ENCODE measurements around the gene PRR5L.

PRR5L gene

DNA sequence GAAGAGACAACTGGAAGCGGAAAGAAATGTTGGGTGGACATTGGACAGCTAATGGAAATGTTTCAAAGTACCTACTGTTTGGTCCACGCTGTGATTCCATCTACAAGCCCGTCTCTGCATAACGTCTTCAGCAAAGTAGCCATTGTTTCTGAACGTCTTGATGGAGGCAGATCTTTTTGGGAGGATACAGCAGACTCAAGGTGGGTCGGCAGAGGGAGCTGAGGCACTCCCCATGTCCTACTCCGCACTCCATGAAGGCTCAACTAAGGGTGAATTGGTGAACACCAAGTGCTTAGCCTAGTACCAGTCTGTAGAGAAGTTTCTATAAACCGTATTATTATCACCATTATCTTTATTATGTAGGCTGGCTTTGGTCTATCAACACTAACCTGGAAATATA lies 45.8 kb downstream of the PRR5L start:
- no peak overlapping the region for H3K27ac ChIP-seq (ENCODE audit: low read depth, low read length)
- no peaks in the 10 kb centered on the region for H3K36me3 ChIP-seq (ENCODE audit: control insufficient read depth, low read length)
- no peaks in the 10 kb centered on the region for H3F3A ChIP-seq (ENCODE audit: control insufficient read depth, insufficient read depth)
- H3K4me3 ChIP-seq (ENCODE audit: low read length), result no peak overlapping the region
- H3K4me1 ChIP-seq (ENCODE audit: control insufficient read depth, low read length), result no peaks in the 10 kb centered on the region
- H3K27me3 ChIP-seq (ENCODE audit: control insufficient read depth, low read length), result no peaks in the 10 kb centered on the region
- H3K79me2 ChIP-seq (ENCODE audit: control insufficient read depth, low read length), result no peaks in the 10 kb centered on the region
- no peaks in the 10 kb centered on the region for H3K9me3 ChIP-seq (ENCODE audit: control insufficient read depth, insufficient read depth, low read length)
- TF ChIP-seq, protein P1, sequence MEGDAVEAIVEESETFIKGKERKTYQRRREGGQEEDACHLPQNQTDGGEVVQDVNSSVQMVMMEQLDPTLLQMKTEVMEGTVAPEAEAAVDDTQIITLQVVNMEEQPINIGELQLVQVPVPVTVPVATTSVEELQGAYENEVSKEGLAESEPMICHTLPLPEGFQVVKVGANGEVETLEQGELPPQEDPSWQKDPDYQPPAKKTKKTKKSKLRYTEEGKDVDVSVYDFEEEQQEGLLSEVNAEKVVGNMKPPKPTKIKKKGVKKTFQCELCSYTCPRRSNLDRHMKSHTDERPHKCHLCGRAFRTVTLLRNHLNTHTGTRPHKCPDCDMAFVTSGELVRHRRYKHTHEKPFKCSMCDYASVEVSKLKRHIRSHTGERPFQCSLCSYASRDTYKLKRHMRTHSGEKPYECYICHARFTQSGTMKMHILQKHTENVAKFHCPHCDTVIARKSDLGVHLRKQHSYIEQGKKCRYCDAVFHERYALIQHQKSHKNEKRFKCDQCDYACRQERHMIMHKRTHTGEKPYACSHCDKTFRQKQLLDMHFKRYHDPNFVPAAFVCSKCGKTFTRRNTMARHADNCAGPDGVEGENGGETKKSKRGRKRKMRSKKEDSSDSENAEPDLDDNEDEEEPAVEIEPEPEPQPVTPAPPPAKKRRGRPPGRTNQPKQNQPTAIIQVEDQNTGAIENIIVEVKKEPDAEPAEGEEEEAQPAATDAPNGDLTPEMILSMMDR (IDR thresholded peaks at IDR 0.05; ENCODE audit: low read depth, low read length, poor library complexity, severe bottlenecking), result no peak
- H3K9me2 ChIP-seq (replicated peaks; ENCODE audit: control insufficient read depth, low read length), result no peaks in the 10 kb centered on the region
- H4K20me1 ChIP-seq (ENCODE audit: control insufficient read depth, insufficient read depth, low read depth, low read length), result no peaks in the 10 kb centered on the region
- no peak overlapping the region for H3K4me2 ChIP-seq (ENCODE audit: low read length)

DNA sequence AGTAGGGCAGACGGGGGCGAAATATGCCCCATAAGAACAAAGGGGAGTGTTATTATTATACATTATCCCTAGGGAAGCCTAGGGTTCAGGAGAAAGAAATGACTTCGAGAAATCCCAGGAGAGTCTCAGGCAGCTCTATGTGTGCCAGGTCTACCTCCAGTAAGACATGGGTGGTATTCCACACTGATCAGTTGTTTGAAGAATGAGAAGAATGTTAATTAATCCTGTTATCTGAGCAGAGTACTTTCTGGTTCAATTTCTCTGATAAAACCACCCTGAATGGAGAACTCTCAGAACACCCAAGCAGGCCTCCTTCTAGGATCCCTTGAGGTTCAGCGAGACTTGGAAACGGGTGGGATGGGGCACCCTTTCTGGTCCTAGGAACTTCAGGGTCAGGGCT lies 46.2 kb downstream of the PRR5L start:
- no peaks in the 10 kb centered on the region for H4K20me1 ChIP-seq (ENCODE audit: control insufficient read depth, insufficient read depth, low read depth, low read length)
- no peak overlapping the region for H3K4me2 ChIP-seq (ENCODE audit: low read length)
- H3K36me3 ChIP-seq (ENCODE audit: control insufficient read depth, low read length), result no peaks in the 10 kb centered on the region
- H3K9me3 ChIP-seq (ENCODE audit: control insufficient read depth, insufficient read depth, low read length), result no peaks in the 10 kb centered on the region
- H3F3A ChIP-seq (ENCODE audit: control insufficient read depth, insufficient read depth), result no peaks in the 10 kb centered on the region
- H3K4me3 ChIP-seq (ENCODE audit: low read length), result no peak overlapping the region
- no peaks in the 10 kb centered on the region for H3K27me3 ChIP-seq (ENCODE audit: control insufficient read depth, low read length)
- no peaks in the 10 kb centered on the region for H3K4me1 ChIP-seq (ENCODE audit: control insufficient read depth, low read length)
- no peak overlapping the region for H3K27ac ChIP-seq (ENCODE audit: low read depth, low read length)
- H3K79me2 ChIP-seq (ENCODE audit: control insufficient read depth, low read length), result no peaks in the 10 kb centered on the region
- H3K9me2 ChIP-seq (replicated peaks; ENCODE audit: control insufficient read depth, low read length), result no peaks in the 10 kb centered on the region
- TF ChIP-seq, protein P1 (IDR thresholded peaks at IDR 0.05; ENCODE audit: low read depth, low read length, poor library complexity, severe bottlenecking), result no peak
- no peak for TF ChIP-seq EZH2phosphoT487 (IDR thresholded peaks at IDR 0.05; ENCODE audit: borderline replicate concordance, low read length)

DNA sequence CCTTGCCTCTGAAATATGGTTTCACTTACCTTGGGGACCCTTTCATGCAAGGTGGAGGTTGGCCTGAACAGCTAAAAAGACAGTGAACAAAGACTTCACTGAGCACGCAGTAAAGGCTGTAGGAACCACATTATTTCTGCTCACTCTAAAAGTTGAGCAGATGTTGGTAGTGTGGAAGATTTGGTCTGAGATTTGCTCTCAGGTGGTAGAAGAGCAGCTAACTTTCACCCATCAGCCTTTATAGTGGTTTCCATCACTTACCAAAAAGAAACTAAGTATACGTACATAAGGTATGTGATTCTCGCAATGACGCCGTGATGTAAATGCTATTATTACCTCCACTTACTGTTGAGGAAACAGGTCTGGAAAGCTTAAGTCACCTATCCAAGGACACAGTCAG lies 47.3 kb downstream of the PRR5L start:
- no peak overlapping the region for H3K27ac ChIP-seq (ENCODE audit: low read depth, low read length)
- no peaks in the 10 kb centered on the region for H3K79me2 ChIP-seq (ENCODE audit: control insufficient read depth, low read length)
- H3K4me1 ChIP-seq (ENCODE audit: control insufficient read depth, low read length), result no peaks in the 10 kb centered on the region
- H3K36me3 ChIP-seq (ENCODE audit: control insufficient read depth, low read length), result no peaks in the 10 kb centered on the region
- H3K9me2 ChIP-seq (replicated peaks; ENCODE audit: control insufficient read depth, low read length), result no peaks in the 10 kb centered on the region
- no peaks in the 10 kb centered on the region for H3K9me3 ChIP-seq (ENCODE audit: control insufficient read depth, insufficient read depth, low read length)
- TF ChIP-seq, protein P1 (IDR thresholded peaks at IDR 0.05; ENCODE audit: low read depth, low read length, poor library complexity, severe bottlenecking), result no peak
- no peak for TF ChIP-seq EZH2phosphoT487 (IDR thresholded peaks at IDR 0.05; ENCODE audit: borderline replicate concordance, low read length)
- no peak overlapping the region for H3K4me2 ChIP-seq (ENCODE audit: low read length)
- H3F3A ChIP-seq (ENCODE audit: control insufficient read depth, insufficient read depth), result no peaks in the 10 kb centered on the region
- H3K4me3 ChIP-seq (ENCODE audit: low read length), result no peak overlapping the region
- H3K27me3 ChIP-seq (ENCODE audit: control insufficient read depth, low read length), result no peaks in the 10 kb centered on the region
- no peaks in the 10 kb centered on the region for H4K20me1 ChIP-seq (ENCODE audit: control insufficient read depth, insufficient read depth, low read depth, low read length)

DNA sequence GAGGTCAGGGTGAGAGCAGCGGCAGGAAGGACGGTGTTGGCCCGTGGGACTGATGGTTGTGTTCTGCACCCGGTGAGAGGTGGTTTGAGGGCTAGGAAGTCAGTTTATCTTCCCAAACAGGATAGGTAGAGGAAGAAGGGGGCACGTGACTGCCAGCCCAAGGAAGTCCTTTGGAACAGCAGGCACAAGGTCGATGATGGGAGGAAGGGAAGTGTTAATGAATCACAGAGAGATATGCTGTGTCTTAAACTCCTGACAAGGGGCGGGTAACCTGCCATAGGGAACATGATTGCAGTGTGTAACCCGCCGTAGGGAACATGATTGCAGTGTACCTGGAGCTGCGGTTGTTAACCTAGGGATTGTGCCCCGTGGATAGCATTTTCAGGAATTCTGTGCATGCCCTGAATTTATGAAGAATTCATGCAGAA lies 49.0 kb downstream of the PRR5L start:
- Histone ChIP-seq H3K4me3 (ENCODE audit: low read length) (no peak overlapping the region), H3F3A (ENCODE audit: control insufficient read depth, insufficient read depth) (no peaks in the 10 kb centered on the region), H3K9me2 (replicated peaks; ENCODE audit: control insufficient read depth, low read length) (no peaks in the 10 kb centered on the region), H3K36me3 (ENCODE audit: control insufficient read depth, low read length) (no peaks in the 10 kb centered on the region), H3K9me3 (ENCODE audit: control insufficient read depth, insufficient read depth, low read length) (no peaks in the 10 kb centered on the region), H3K4me2 (ENCODE audit: low read length) (no peak overlapping the region), H3K79me2 (ENCODE audit: control insufficient read depth, low read length) (no peaks in the 10 kb centered on the region), H4K20me1 (ENCODE audit: control insufficient read depth, insufficient read depth, low read depth, low read length) (no peaks in the 10 kb centered on the region), H3K27me3 (ENCODE audit: control insufficient read depth, low read length) (no peaks in the 10 kb centered on the region), H3K4me1 (ENCODE audit: control insufficient read depth, low read length) (no peaks in the 10 kb centered on the region), H3K27ac (ENCODE audit: low read depth, low read length) (no peak overlapping the region)
- TF ChIP-seq EZH2phosphoT487 (IDR thresholded peaks at IDR 0.05; ENCODE audit: borderline replicate concordance, low read length), result no peak
- TF ChIP-seq, protein P1 (IDR thresholded peaks at IDR 0.05; ENCODE audit: low read depth, low read length, poor library complexity, severe bottlenecking), result no peak
